GM12878 (cell line): Measurements from ENCODE around the gene TNIP1. TPM values are rescaled to one million over a fixed set of nuclear protein-coding genes. Genes with fewer than 3 reads are reported as not detected.

Experiments
- BACH1 ChIP-seq: fragments of 450-650 bp; IDR thresholded peaks from 2 replicates; pipeline ENCODE4 v1.6.1; 2017; ENCODE audit warnings: mild to moderate bottlenecking, borderline replicate concordance
- BCL3 ChIP-seq: IDR thresholded peaks from 2 replicates; pipeline ENCODE4 v1.6.1; 2011; ENCODE audit warnings: borderline replicate concordance, low read depth, mild to moderate bottlenecking, moderate library complexity, low read length; ENCODE audit not compliant: insufficient read depth, poor library complexity, severe bottlenecking
- BHLHE40 ChIP-seq, 2 experiments: fragments of 450-650 bp in 1 of 2; IDR thresholded peaks; 2 replicates each; pipeline ENCODE4 v1.6.1; 2011 to 2017; ENCODE audit warnings: low read depth in 2 of 2, borderline replicate concordance in 1 of 2, improper control_type of control experiment in 1 of 2, low read length in 1 of 2, mild to moderate bottlenecking in 1 of 2
- BMI1 ChIP-seq: fragments of 450-650 bp; IDR thresholded peaks from 2 replicates; pipeline ENCODE4 v1.6.1; 2016; ENCODE audit warnings: mild to moderate bottlenecking, moderate library complexity, borderline replicate concordance
- CREB1 ChIP-seq: IDR thresholded peaks from 2 replicates; pipeline ENCODE4 v1.6.1; 2012; ENCODE audit warnings: low read depth, mild to moderate bottlenecking, inconsistent platforms
- DPF2 ChIP-seq: fragments of 450-650 bp; IDR thresholded peaks from 2 replicates; pipeline ENCODE4 v1.6.1; 2017; ENCODE audit warnings: mild to moderate bottlenecking
- EP300 ChIP-seq, 2 experiments: fragments of 150-350 bp in 1 of 2; IDR thresholded peaks; 2 replicates each; pipeline ENCODE4 v1.6.1; 2011 to 2012; ENCODE audit warnings: low read depth in 2 of 2, low read length in 2 of 2, borderline replicate concordance in 1 of 2, improper control_type of control experiment in 1 of 2, inconsistent platforms in 1 of 2; ENCODE audit not compliant: control insufficient read depth in 1 of 2
- EZH2 ChIP-seq: IDR thresholded peaks from 2 replicates; pipeline ENCODE4 v1.6.1; 2012; ENCODE audit warnings: low read depth, mild to moderate bottlenecking, control low read depth, inconsistent platforms, low read length, borderline replicate concordance; ENCODE audit not compliant: control insufficient read depth
- IKZF1 ChIP-seq: fragments of 450-650 bp; conservative IDR thresholded peaks from 2 replicates; pipeline ENCODE4 v1.6.1; 2017; ENCODE audit warnings: antibody characterized with exemption, mild to moderate bottlenecking
- IRF4 ChIP-seq: IDR thresholded peaks from 2 replicates; pipeline ENCODE4 v1.6.1; 2011; ENCODE audit warnings: low read depth, low read length
- MTA3 ChIP-seq: IDR thresholded peaks from 2 replicates; pipeline ENCODE4 v1.6.1; 2012; ENCODE audit warnings: low read length, inconsistent platforms, borderline replicate concordance
- NRF1 ChIP-seq: conservative IDR thresholded peaks from 2 replicates; pipeline ENCODE4 v1.6.1; 2011; ENCODE audit warnings: mild to moderate bottlenecking, low read depth, low read length, improper control_type of control experiment
- PBX3 ChIP-seq: IDR thresholded peaks from 2 replicates; pipeline ENCODE4 v1.6.1; 2011; ENCODE audit warnings: mild to moderate bottlenecking, low read depth, low read length, moderate library complexity; ENCODE audit not compliant: insufficient replicate concordance
- RBBP5 ChIP-seq: fragments of 200-600 bp; sonication (generic); conservative IDR thresholded peaks from 2 replicates; pipeline ENCODE4 v1.6.1; 2016
- RCOR1 ChIP-seq: conservative IDR thresholded peaks from 2 replicates; pipeline ENCODE4 v1.6.1; 2012; ENCODE audit warnings: low read depth, low read length, improper control_type of control experiment
- RELA ChIP-seq: fragments of 450-650 bp; IDR thresholded peaks from 2 replicates; pipeline ENCODE4 v1.8.0; 2014; ENCODE audit warnings: borderline replicate concordance; ENCODE audit not compliant: partially characterized antibody
- SMARCA5 ChIP-seq: fragments of 450-650 bp; IDR thresholded peaks from 2 replicates; pipeline ENCODE4 v1.6.1; 2017; ENCODE audit warnings: mild to moderate bottlenecking
- STAT1 ChIP-seq: fragments of 450-650 bp; conservative IDR thresholded peaks from 2 replicates; pipeline ENCODE4 v1.6.1; 2014; ENCODE audit warnings: antibody characterized with exemption, mild to moderate bottlenecking
- TBL1XR1 ChIP-seq: IDR thresholded peaks from 2 replicates; pipeline ENCODE4 v1.6.1; 2012; ENCODE audit warnings: low read depth, low read length, improper control_type of control experiment
- USF2 ChIP-seq: IDR thresholded peaks from 2 replicates; pipeline ENCODE4 v1.6.1; 2011; ENCODE audit warnings: low read depth, low read length, improper control_type of control experiment, borderline replicate concordance
- ZNF622 ChIP-seq: fragments of 450-650 bp; IDR thresholded peaks from 2 replicates; pipeline ENCODE4 v1.6.1; 2017; ENCODE audit warnings: mild to moderate bottlenecking, inconsistent platforms
- polyA plus RNA-seq, 11 experiments: library from polyadenylated mRNA; depleted of rRNA in 4 of 11; unstranded in 6 of 11; stranded (reverse) in 5 of 11; fragments of >200 nt; fragmentation: Nextera tagmentation in 4 of 11; fragmentation: Illumina TruSeq in 1 of 11; extraction: Ambion mirVana in 4 of 11; extraction: Trizol in 1 of 11; gene quantifications; 1 replicate in 1 of 11; 2 replicates in 10 of 11; pipeline versions ENCODE4 v1.2.1 to v1.2.3, GENCODE V29; 2011 to 2016; ENCODE audit warnings: inconsistent platforms in 2 of 11, missing spikeins in 2 of 11, low read depth in 1 of 11
- total RNA-seq, 4 experiments: library from RNA; depleted of rRNA in 3 of 4; stranded (reverse); fragments of >200 nt in 3 of 4; fragmentation: Illumina TruSeq in 1 of 4; extraction: Trizol in 1 of 4; gene quantifications; 2 replicates each; pipeline versions ENCODE4 v1.2.1 to v1.2.3, GENCODE V29; 2013 to 2021
- TF ChIP-seq, protein P1 (sequence below): fragments of 150-350 bp; IDR thresholded peaks from 2 replicates; pipeline ENCODE4 v1.6.1; 2016; ENCODE audit warnings: low read depth, low read length
- TF ChIP-seq, protein P2 (sequence below): fragments of 450-650 bp; IDR thresholded peaks from 2 replicates; pipeline ENCODE4 v1.6.1; 2016; ENCODE audit warnings: mild to moderate bottlenecking

Gene TNIP1
- total and polyA plus RNA-seq, 10 of the 15 experiments (the other 5 are each of a cell fraction or from before 2014, with no cell fraction given), result 4.4 to 279 (median 150) TPM

GRCh38 chr5:151083081-151083676, 2.3 kb upstream of the TNIP1 start (continued):
- TF ChIP-seq IRF4 (no peak), EP300 (IDR thresholded peaks at IDR 0.05; ENCODE audit: borderline replicate concordance in 1 of 2, control insufficient read depth in 1 of 2, low read depth in 2 of 2, low read length in 2 of 2) (no peak), CREB1 (no peak), IKZF1 (peak; percentile 72), EZH2 (no peak), SMARCA5 (no peak), PBX3 (no peak), TBL1XR1 (no peak), DPF2 (peak; percentile 95), BHLHE40 (IDR thresholded peaks at IDR 0.05; ENCODE audit: borderline replicate concordance in 1 of 2, low read depth in 2 of 2, low read length in 1 of 2) (peak; percentile 31 to 50; a peak in 2 of 4 replicates), STAT1 (no peak), NRF1 (no peak), ZNF622 (no peak), BMI1 (no peak), USF2 (no peak), BCL3 (no peak), BACH1 (peak; percentile 16; the same call in 1 of the 2 replicates), RBBP5 (no peak), RELA (peak; percentile 88), RCOR1 (no peak), MTA3 (no peak)
- TF ChIP-seq, protein P1, sequence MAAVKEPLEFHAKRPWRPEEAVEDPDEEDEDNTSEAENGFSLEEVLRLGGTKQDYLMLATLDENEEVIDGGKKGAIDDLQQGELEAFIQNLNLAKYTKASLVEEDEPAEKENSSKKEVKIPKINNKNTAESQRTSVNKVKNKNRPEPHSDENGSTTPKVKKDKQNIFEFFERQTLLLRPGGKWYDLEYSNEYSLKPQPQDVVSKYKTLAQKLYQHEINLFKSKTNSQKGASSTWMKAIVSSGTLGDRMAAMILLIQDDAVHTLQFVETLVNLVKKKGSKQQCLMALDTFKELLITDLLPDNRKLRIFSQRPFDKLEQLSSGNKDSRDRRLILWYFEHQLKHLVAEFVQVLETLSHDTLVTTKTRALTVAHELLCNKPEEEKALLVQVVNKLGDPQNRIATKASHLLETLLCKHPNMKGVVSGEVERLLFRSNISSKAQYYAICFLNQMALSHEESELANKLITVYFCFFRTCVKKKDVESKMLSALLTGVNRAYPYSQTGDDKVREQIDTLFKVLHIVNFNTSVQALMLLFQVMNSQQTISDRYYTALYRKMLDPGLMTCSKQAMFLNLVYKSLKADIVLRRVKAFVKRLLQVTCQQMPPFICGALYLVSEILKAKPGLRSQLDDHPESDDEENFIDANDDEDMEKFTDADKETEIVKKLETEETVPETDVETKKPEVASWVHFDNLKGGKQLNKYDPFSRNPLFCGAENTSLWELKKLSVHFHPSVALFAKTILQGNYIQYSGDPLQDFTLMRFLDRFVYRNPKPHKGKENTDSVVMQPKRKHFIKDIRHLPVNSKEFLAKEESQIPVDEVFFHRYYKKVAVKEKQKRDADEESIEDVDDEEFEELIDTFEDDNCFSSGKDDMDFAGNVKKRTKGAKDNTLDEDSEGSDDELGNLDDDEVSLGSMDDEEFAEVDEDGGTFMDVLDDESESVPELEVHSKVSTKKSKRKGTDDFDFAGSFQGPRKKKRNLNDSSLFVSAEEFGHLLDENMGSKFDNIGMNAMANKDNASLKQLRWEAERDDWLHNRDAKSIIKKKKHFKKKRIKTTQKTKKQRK, result no peak
- TF ChIP-seq, protein P2, sequence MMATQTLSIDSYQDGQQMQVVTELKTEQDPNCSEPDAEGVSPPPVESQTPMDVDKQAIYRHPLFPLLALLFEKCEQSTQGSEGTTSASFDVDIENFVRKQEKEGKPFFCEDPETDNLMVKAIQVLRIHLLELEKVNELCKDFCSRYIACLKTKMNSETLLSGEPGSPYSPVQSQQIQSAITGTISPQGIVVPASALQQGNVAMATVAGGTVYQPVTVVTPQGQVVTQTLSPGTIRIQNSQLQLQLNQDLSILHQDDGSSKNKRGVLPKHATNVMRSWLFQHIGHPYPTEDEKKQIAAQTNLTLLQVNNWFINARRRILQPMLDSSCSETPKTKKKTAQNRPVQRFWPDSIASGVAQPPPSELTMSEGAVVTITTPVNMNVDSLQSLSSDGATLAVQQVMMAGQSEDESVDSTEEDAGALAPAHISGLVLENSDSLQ, result peak; percentile 47; the same call in 1 of the 2 replicates
